HG02642 (cell line): Measurements from ENCODE around the gene SNRNP70.
"Not testable (repeated sequence)": the region's sequence is repeated elsewhere in the genome, so short reads cannot be mapped to it uniquely, and the experiment has no call there.

Experiments
- ATAC-seq: cut with Tn5 transposase; IDR thresholded peaks from one replicate; pipeline ENCODE4 v1.9.1; 2021; ENCODE audit warnings: mild to moderate bottlenecking; ENCODE audit not compliant: unreplicated experiment, poor library complexity

Gene SNRNP70

GRCh38 chr19:49141352-49141751 is 56.1 kb downstream of the SNRNP70 start:
- no peak for ATAC-seq

DNA sequence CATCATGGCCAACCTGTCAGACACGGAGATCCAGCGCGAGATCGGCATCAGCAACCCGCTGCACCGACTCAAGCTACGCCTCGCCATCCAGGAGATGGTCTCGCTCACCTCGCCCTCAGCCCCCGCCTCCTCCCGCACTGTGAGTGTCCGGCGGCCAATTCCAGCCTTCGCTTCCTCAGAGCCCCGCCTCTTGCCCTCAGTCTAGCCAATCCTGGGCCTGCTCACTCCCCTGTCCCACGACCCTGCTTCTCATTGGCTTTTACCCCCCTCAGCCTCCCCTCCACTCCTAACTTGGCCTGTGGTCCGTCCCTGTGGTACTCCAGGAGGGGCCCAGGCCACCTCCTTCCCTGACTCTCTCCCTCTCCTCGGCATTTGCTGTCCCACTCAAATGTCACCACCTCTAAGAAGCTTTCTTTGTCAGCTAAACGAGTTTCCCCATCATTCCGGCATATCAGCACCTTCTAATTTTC is 57.6 kb downstream of the SNRNP70 start:
- ATAC-seq, result peak; percentile 84

DNA sequence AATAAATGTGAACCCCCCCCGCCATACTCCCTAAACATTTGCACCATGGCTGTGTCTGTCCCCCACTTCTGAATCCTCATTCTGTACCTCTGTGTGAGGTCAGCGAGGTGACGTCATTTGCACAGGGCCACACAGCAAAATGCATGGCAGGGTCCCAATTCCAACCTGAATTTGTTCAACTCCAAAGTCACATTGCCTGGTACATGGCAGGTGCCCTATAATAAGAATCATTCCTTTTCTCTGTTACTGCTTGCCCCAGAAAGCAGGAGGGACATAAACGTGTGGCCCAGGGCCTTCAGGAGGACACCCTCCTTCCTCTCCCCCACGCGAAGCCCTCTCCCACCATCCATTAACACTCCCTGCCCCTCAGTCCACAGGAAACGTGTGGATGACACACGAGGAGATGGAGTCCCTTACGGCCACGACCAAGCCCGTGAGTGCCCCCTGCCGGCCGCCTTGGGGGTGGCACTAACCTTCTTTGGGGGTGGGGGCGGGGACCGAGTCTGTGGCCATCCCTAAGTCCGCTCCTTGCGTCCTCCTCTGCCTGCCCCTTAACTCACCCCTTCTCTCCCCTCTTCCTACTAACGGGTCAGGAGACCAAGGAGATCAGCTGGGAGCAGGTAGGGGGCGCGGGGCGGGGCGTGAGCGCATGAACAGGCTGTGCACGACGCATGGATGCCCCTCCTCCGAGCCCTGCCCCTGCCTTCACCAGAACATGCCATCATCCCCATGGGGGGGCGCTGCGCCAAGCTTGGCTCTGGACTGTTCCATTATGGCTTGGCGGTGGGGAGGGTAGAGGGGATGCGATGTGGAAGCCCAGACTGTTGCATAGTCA is 60.5 kb downstream of the SNRNP70 start:
- ATAC-seq, result no peak

- not testable (repeated sequence) for ATAC-seq
These were observed 61.1 kb downstream of the SNRNP70 start for GRCh38 chr19:49146408-49146770.

DNA sequence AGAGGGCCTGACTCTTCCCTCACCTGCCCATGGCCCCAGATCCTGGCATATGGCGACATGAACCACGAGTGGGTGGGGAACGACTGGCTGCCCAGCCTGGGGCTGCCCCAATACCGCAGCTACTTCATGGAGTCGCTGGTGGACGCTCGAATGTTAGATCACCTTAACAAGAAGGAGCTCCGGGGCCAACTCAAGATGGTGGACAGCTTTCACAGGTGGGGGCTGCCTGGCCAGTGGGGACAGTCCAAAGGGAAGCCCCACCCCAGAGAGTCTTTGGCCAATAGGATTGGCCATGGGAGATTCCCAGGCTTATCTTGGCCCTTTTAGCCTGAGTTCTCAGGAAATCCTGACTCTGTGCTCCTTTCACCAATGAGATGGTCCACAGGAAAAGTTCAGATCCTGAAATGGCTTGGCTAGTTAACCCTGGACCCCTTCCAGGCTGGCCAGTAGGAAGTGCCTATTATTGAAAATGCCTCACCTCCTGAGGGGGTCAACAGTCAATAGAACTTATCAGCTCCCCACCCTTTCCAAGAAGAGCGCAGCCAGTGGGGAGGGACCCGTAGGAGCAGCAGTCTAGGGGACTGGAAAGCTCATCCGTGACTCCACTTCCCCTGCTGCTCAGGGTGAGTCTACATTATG is 62.9 kb downstream of the SNRNP70 start:
- ATAC-seq, result no peak

DNA sequence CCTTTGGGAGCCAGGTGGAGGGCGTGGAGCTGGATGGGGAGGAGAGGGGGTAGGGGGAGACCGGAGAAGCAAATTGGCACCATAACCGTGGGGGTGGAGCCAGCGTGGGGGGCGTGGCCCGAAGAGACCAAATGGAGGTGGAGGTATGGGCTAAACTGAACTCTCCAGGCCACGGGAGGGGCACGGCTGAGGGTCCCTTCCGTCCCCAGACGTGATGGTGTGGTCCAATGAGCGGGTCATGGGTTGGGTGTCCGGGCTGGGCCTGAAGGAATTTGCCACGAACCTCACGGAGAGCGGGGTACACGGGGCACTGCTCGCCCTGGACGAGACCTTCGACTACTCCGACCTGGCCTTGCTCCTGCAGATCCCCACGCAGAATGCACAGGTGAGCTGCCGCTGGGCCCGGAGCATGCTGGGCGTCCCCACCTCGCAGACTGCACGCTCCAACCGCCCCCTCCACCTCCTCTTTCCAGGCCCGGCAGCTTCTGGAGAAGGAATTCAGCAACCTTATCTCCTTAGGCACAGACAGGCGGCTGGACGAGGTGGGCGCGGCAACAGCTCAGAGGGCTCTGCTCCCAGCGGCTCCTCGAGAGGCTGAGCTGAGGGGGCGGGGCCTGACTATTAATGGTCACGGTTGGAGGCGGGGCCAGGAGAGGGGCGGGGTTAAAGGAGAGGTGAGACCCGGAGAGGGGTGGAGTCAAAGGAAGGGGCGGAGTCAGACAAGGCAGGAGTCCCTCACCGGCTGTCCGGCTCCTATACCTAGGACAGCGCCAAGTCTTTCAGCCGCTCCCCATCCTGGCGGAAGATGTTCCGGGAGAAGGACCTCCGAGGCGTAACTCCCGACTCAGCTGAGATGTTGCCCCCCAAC is 63.8 kb downstream of the SNRNP70 start:
- ATAC-seq, result no peak

GRCh38 chr19:49149652-49150105 is 64.4 kb downstream of the SNRNP70 start:
- no peak for ATAC-seq

GRCh38 chr19:49150106-49150943 is 65.1 kb downstream of the SNRNP70 start:
- no peak for ATAC-seq

- ATAC-seq, result no peak
These were observed 65.6 kb downstream of the SNRNP70 start for GRCh38 chr19:49150944-49151243.

- no peak for ATAC-seq
These were observed 66.2 kb downstream of the SNRNP70 start for GRCh38 chr19:49151267-49152118.

DNA sequence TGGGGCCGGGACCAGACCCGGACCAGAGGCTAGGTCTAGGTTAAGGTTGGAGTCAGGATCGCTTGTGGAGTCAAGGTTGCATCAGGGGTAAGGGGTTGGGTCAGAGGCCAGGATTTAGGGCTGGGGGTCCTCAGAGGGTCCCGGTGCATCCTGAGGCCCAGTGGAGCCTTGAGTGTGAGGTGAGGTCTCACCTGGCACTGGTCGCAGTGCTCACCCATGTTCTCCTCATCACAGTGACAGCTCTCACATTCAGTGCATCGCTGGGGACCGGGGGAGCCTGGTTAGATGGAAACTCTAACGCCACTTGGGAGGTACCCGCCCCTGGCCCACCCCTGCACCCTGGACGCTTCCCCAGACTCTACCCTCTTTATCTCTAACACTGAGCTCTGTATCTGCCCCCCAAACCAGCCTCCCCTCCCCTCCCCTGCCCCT is 66.9 kb downstream of the SNRNP70 start:
- no peak for ATAC-seq

GRCh38 chr19:49153167-49153809 is 68.0 kb downstream of the SNRNP70 start:
- ATAC-seq, result no peak

DNA sequence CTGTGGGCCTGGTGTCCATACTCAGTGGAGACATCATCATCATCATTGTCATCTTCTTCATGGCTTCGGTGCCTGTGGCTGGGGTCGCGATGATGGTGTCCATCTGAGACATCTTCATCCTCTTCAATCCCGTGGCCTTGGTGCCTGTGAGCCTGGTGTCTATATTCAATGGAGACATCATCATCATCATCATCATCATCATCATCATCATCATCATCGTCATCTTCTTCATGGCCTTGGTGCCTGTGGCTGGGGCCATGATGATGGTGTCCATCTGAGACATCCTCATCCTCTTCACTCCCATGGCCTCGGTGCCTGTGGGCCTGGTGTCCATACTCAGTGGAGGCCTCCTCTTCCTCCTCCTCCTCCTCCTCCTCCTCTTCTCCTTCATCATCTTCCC is 69.0 kb downstream of the SNRNP70 start:
- ATAC-seq, result no peak

DNA sequence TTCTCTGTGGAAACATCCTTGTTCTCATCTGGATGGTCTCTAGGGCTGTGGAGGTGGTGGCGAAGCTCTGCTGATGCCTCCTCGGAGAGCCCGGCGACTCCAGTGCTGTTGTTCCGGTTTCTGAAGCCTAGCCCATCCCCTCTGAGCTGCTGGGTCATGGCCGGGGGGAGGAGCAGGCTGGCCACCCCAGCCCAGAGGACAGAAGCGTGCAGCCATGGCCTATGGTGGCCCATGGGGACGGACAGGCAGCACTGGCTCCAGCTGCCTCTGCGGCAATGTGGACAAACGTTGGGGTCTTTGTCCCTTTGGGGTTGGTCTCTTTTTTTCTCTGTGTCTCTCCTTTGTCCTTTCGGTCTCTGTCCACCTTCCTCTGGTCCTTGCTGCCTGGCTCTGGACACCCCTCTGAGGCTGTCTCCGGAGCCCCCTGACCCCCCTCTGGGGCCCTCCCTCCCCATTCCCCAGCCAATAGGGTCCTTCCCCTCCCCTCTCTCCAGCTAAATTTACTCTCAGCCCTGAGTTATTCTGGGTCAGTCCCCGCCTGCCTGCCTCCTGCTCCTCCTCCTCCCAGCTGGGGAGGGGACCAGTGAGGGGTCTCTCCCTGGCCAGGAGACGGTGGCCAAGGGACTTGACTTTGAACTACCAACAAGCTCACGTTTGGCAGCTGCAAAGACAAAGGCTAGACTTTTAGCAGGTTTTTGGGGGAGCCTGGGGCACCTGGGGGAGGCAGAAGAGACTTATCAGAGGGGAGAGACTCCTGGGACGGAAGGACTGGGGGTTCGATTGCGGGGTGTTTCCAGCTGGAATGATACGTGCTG is 70.0 kb downstream of the SNRNP70 start, which contains the start of gene HRC:
Gene HRC (minus strand): TSS at position 392 of the 815 bp plus-strand sequence. CDS start 159 bp downstream, at position 233.
- ATAC-seq, result no peak

DNA sequence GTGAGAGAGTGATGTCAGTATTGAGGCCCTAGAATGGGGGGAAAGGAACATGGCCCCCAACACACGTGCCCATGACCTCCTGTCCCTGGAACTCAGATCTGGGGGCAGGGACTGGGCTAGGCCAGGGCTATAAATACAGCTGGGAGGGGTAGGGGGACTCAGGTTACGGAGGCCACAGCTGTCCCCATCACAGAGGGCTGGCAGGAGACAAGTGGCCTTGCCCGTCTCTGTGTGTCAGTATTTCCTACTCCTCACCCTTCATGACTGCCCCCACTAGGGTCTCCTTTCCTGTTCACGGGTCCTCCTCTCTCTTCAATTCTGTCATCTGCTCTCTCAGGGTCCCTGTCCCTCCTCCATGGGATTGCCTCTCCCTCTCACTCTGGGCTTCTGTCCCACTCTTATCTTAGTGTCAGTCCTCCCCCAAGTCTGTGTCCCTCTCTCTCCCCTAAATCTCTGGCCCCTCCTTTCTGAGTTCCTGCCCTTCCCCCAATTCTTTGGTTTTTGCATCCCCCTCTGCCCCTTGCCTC is 70.6 kb downstream of the SNRNP70 start:
- ATAC-seq, result no peak

DNA sequence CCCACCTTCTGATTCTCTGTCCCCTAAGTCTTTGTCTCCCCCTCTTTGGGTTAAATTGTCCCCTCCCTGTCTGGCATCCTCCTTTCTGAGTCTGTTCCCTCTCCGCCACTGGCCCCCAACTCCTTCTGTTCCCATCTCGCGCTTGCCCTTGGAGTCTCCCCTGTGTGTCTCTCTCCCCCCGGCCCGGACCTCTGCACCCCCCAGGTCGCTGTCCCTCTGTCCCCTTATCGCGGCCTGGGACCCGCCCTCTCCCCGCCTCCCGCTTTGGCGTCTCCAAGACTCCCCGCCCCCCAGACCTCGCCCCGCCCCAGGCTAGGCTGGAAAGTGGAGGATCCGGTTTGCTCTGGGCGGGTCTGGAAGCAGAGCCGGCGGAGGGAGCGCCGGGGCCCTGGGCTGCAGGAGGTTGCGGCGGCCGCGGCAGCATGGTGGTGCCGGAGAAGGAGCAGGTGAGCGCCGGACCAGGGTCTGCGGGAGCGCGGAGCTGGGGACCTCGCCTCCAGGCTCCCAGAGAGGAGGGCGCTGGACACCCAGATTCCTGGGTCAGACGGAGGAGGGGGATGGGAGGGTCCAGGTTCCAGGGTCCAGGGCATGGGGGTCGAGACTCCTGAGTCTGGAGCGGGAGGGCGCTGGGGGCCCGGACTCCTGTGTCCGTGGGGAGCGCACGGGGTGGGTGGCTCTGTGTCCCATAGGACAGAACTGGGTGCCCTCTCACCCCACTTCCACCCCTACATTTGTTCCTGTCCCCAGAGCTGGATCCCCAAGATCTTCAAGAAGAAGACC is 72.4 kb downstream of the SNRNP70 start, which contains the start of gene TRPM4:
Gene TRPM4 (plus strand): TSS at position 348 of the 780 bp plus-strand sequence. CDS start 75 bp downstream, at position 423.
- ATAC-seq, result no peak
